ENCODE measurements around the gene PCGF1.

- TF ChIP-seq CTCF (conservative IDR thresholded peaks at IDR 0.05) (no peak), ZFX (IDR thresholded peaks at IDR 0.05) (no peak)
These were observed 48.2 kb upstream of the PCGF1 start for GRCh38 chr2:74555610-74556103.

Data from C4-2B (cell line).